Panc1 (cell line): ENCODE measurements around the gene TRERF1. TPM values are rescaled to one million over a fixed set of nuclear protein-coding genes. Genes with fewer than 3 reads are reported as not detected.

Experiments used
- ATAC-seq: fragments of 200-7000 bp; cut with Tn5 transposase; 2 replicates; pipeline ENCODE4 v1.9.1; 2020; ENCODE audit warnings: mild to moderate bottlenecking, moderate library complexity
- BruUV-seq: library from RNA; stranded (reverse); fragments of 400-500 nt; replicated peaks from 2 replicates; lab custom pipeline; 2021; lab: Mats Ljungman, UMichigan
- CTCF ChIA-PET: fragments of 300-600 bp; sonication (Branson Sonifier 250); formaldehyde crosslinking; loops from one replicate; lab custom pipeline; 2022; ENCODE audit warnings: antibody characterized with exemption; lab: Charles Lee
- POLR2A ChIA-PET: fragments of 300-600 bp; sonication (Branson Sonifier 250); formaldehyde crosslinking; loops from one replicate; lab custom pipeline; 2022; ENCODE audit warnings: antibody characterized with exemption; lab: Charles Lee
- DNase-seq: peaks from one replicate; pipeline ENCODE4 v3.0.0-alpha.2; 2010; ENCODE audit warnings: low read depth, low spot score
- H3K27ac ChIP-seq: 2 replicates; pipeline ENCODE4 v1.5.1; 2011; ENCODE audit warnings: mild to moderate bottlenecking, low read length, inconsistent platforms
- H3K27me3 ChIP-seq: fragments of 200-500 bp; sonication (Bioruptor generic); 2 replicates; pipeline ENCODE4 v1.6.0; 2014; ENCODE audit warnings: low read length, inconsistent platforms; ENCODE audit not compliant: control insufficient read depth, insufficient read depth
- H3K36me3 ChIP-seq: fragments of 200-500 bp; sonication (Bioruptor generic); 2 replicates; pipeline ENCODE4 v1.5.1; 2014; ENCODE audit warnings: inconsistent platforms, mild to moderate bottlenecking, low read length, moderate library complexity; ENCODE audit not compliant: control insufficient read depth, insufficient read depth
- H3K4me1 ChIP-seq: 2 replicates; pipeline ENCODE4 v1.5.1; 2011; ENCODE audit warnings: inconsistent platforms, mild to moderate bottlenecking, low read length, moderate library complexity; ENCODE audit not compliant: control insufficient read depth, insufficient read depth
- H3K4me3 ChIP-seq, 2 experiments: 2 replicates each; pipeline ENCODE4 v1.5.1; 2011 to 2012; ENCODE audit warnings: low read depth in 2 of 2, low read length in 2 of 2, mild to moderate bottlenecking in 2 of 2, inconsistent platforms in 1 of 2, moderate library complexity in 1 of 2
- H3K9me3 ChIP-seq: fragments of 200-500 bp; sonication (Bioruptor generic); 2 replicates; pipeline ENCODE4 v1.5.1; 2014; ENCODE audit warnings: low read depth, mild to moderate bottlenecking, inconsistent platforms, low read length, moderate library complexity; ENCODE audit not compliant: control insufficient read depth, insufficient read depth
- CTCF ChIP-seq: fragments of 450-650 bp; IDR thresholded peaks from 2 replicates; pipeline ENCODE4 v1.5.1; 2017; ENCODE audit warnings: mild to moderate bottlenecking
- POLR2AphosphoS5 ChIP-seq: IDR thresholded peaks from 2 replicates; pipeline ENCODE4 v1.6.1; 2012; ENCODE audit warnings: mild to moderate bottlenecking, low read depth, low read length, moderate library complexity
- SIN3A ChIP-seq: IDR thresholded peaks from 2 replicates; pipeline ENCODE4 v1.6.1; 2012; ENCODE audit warnings: low read depth, mild to moderate bottlenecking, low read length, moderate library complexity, borderline replicate concordance; ENCODE audit not compliant: insufficient read depth
- TCF7L2 ChIP-seq: IDR thresholded peaks from 2 replicates; pipeline ENCODE4 v1.6.1; 2011; ENCODE audit warnings: mild to moderate bottlenecking, low read depth, low read length, inconsistent platforms
- in situ Hi-C: cut with HindIII; loops from 2 replicates; pipeline ENCODE4 v1.10.0; 2016; ENCODE audit warnings: low sequenced_read_pairs, low pct_unique_long_range_greater_than_20kb
- intact Hi-C: fragments of 100-400 bp; cut with micrococcal nuclease; formaldehyde crosslinking; loops from one replicate; pipeline ENCODE4 v1.10.0; 2022; ENCODE audit not compliant: unreplicated experiment
- total RNA-seq: library from RNA; stranded (reverse); gene quantifications from one replicate; pipeline ENCODE4 v1.2.1, GENCODE V29; 2021; ENCODE audit not compliant: unreplicated experiment
- TF ChIP-seq, protein P1 (sequence below), 2 experiments: IDR thresholded peaks; 2 replicates each; pipeline ENCODE4 v1.6.1; 2011 to 2012; ENCODE audit warnings: low read depth in 2 of 2, control low read depth in 1 of 2, low read length in 1 of 2, mild to moderate bottlenecking in 1 of 2, moderate library complexity in 1 of 2; ENCODE audit not compliant: insufficient read depth in 1 of 2

TRERF1 gene
- total RNA-seq, 1 experiment from 2014 or later, result 30.6 TPM

GRCh38 chr6:42190554-42191183 is 261.1 kb downstream of the TRERF1 start:
- H3K27me3 ChIP-seq, result no peaks in the 10 kb centered on the region
- CTCF ChIA-PET, result interaction anchor here (0.6 kb wide), 1 partner anchor 35 kb away, joined by 3 read pairs; no protein-coding TSS in a partner anchor
- H3K27ac ChIP-seq, result no peak overlapping the region
- H3K4me3 ChIP-seq, result no peak overlapping the region
- H3K9me3 ChIP-seq, result no peaks in the 10 kb centered on the region
- POLR2A ChIA-PET, result no interaction called here
- TF ChIP-seq CTCF (no peak), POLR2AphosphoS5 (no peak), SIN3A (no peak), TCF7L2 (no peak)
- TF ChIP-seq, protein P1, sequence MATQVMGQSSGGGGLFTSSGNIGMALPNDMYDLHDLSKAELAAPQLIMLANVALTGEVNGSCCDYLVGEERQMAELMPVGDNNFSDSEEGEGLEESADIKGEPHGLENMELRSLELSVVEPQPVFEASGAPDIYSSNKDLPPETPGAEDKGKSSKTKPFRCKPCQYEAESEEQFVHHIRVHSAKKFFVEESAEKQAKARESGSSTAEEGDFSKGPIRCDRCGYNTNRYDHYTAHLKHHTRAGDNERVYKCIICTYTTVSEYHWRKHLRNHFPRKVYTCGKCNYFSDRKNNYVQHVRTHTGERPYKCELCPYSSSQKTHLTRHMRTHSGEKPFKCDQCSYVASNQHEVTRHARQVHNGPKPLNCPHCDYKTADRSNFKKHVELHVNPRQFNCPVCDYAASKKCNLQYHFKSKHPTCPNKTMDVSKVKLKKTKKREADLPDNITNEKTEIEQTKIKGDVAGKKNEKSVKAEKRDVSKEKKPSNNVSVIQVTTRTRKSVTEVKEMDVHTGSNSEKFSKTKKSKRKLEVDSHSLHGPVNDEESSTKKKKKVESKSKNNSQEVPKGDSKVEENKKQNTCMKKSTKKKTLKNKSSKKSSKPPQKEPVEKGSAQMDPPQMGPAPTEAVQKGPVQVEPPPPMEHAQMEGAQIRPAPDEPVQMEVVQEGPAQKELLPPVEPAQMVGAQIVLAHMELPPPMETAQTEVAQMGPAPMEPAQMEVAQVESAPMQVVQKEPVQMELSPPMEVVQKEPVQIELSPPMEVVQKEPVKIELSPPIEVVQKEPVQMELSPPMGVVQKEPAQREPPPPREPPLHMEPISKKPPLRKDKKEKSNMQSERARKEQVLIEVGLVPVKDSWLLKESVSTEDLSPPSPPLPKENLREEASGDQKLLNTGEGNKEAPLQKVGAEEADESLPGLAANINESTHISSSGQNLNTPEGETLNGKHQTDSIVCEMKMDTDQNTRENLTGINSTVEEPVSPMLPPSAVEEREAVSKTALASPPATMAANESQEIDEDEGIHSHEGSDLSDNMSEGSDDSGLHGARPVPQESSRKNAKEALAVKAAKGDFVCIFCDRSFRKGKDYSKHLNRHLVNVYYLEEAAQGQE (IDR thresholded peaks at IDR 0.05; ENCODE audit: insufficient read depth in 1 of 2, low read depth in 2 of 2, low read length in 1 of 2), result no peak
- no TSS peak for BruUV-seq
- in situ Hi-C loops (no loop called here), intact Hi-C loops (no loop called here)
- DNase-seq, result no peak
- peaks cover 4% of the 10 kb centered on the region; the same call in 1 of the 2 replicates for H3K4me1 ChIP-seq
- ATAC-seq, result no peak
- H3K36me3 ChIP-seq, result no peaks in the 10 kb centered on the region

GRCh38 chr6:42188406-42188805 is 263.3 kb downstream of the TRERF1 start:
- no peak for ATAC-seq
- Histone ChIP-seq H3K4me1 (peaks cover 1% of the 10 kb centered on the region; the same call in 1 of the 2 replicates), H3K36me3 (no peaks in the 10 kb centered on the region), H3K4me3 (no peak overlapping the region), H3K9me3 (no peaks in the 10 kb centered on the region), H3K27ac (no peak overlapping the region), H3K27me3 (no peaks in the 10 kb centered on the region)
- POLR2A ChIA-PET, result interaction anchor here (0.6 kb wide), 1 partner anchor 45 kb away, joined by 4 read pairs; no protein-coding TSS in a partner anchor
- CTCF ChIA-PET, result no interaction called here
- DNase-seq, result no peak
- in situ Hi-C loops, result no loop called here
- TF ChIP-seq POLR2AphosphoS5, result no peak
- TF ChIP-seq TCF7L2, result no peak
- TF ChIP-seq CTCF, result no peak
- TF ChIP-seq, protein P1 (IDR thresholded peaks at IDR 0.05; ENCODE audit: insufficient read depth in 1 of 2, low read depth in 2 of 2, low read length in 1 of 2), result no peak
- no peak for TF ChIP-seq SIN3A
- intact Hi-C loops, result no loop called here
- BruUV-seq, result no TSS peak
